ENCODE results near the gene PDIA4. TPM values are rescaled to one million over a fixed set of nuclear protein-coding genes. Genes with fewer than 3 reads are reported as not detected.

The PDIA4 gene
- polyA plus RNA-seq, 3 donors = 27.3 to 63.6 (median 49.0) TPM

DNA sequence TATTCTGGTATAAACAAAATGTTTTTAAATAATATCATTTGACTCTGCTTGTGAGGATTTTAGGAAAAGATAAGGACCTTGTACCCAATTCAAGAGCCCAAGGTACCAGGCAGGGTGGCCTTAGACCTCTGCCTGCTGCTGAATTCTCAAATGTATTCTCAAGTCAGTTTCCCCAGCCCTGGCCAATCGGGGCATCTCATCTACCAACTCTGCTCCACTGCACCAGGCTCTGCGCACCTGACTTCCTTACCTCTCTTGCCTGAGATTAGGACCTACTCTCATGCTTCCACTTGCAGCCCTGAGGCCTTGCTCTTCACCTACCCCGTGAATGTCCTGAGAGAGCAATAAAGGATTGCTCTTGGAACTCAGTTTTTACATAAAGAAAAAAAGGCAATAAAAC is 74.6 kb downstream of the PDIA4 start:
- H3K27ac ChIP-seq (ENCODE audit: low read depth, low read length) = no peak overlapping the region
- 86 to 96% (median 92%) methylated on average over 3 of the region's 3 CpGs for WGBS, 3 donors

Other genes starting within 250 kb of the PDIA4 start
- gene EZH2, start 144.2 kb downstream of the PDIA4 start, polyA plus RNA-seq = 1 to 10 TPM; 1.8 to 2.9 (median 2.0) TPM
- 1 to 10 TPM; 1.5 to 1.9 (median 1.7) TPM for gene ZNF786, start 62.2 kb upstream of the PDIA4 start, polyA plus RNA-seq
- gene ZNF425, start 97.8 kb upstream of the PDIA4 start, polyA plus RNA-seq = 1 to 10 TPM in 1 of 3 donors, under 1 TPM in 2; 0.56 to 1.3 (median 0.79) TPM
- gene ZNF398, start 118.9 kb upstream of the PDIA4 start, polyA plus RNA-seq = 1 to 10 TPM; 2.3 to 4.2 (median 2.5) TPM
- gene ZNF282, start 167.0 kb upstream of the PDIA4 start, polyA plus RNA-seq = 10 to 100 TPM in 1 of 3 donors, 1 to 10 TPM in 2; 7.1 to 12.9 (median 9.3) TPM
- 1 to 10 TPM; 3.3 to 8.2 (median 4.7) TPM for gene ZNF212, start 211.1 kb upstream of the PDIA4 start, polyA plus RNA-seq
- 1 to 10 TPM; 5.5 to 8.6 (median 7.9) TPM for gene ZNF783, start 233.7 kb upstream of the PDIA4 start, polyA plus RNA-seq